PC-9 (cell line): Measurements from ENCODE around the gene ZSCAN10. TPM values are rescaled to one million over a fixed set of nuclear protein-coding genes. Genes with fewer than 3 reads are reported as not detected.

Source experiments
- BruUV-seq: library from RNA; stranded (reverse); fragments of 400-500 nt; replicated peaks from 2 replicates; lab custom pipeline; 2021; lab: Mats Ljungman, UMichigan
- CTCF ChIA-PET: fragments of 300-600 bp; sonication (Branson Sonifier 250); formaldehyde crosslinking; loops from one replicate; lab custom pipeline; 2022; ENCODE audit warnings: antibody characterized with exemption; lab: Charles Lee
- POLR2A ChIA-PET: fragments of 300-600 bp; sonication (Branson Sonifier 250); formaldehyde crosslinking; loops from one replicate; lab custom pipeline; 2022; ENCODE audit warnings: antibody characterized with exemption; ENCODE audit not compliant: unreplicated experiment; lab: Charles Lee
- DNase-seq, 2 experiments: peaks; one replicate each; pipeline versions ENCODE4 v3.0.0 to v3.0.0-alpha.2; 2015 to 2022; ENCODE audit warnings: mixed read lengths in 1 of 2
- H2AFZ ChIP-seq: fragments of 200-600 bp; sonication (generic); 2 replicates; pipeline ENCODE4 v1.8.1; 2017; ENCODE audit warnings: antibody characterized with exemption
- H3F3A ChIP-seq: fragments of 200-600 bp; sonication (generic); 2 replicates; pipeline ENCODE4 v1.8.1; 2017; ENCODE audit warnings: antibody characterized with exemption, mild to moderate bottlenecking, low read depth; ENCODE audit not compliant: insufficient read depth
- H3K27ac ChIP-seq: fragments of 200-600 bp; sonication (generic); 2 replicates; pipeline ENCODE4 v1.6.1; 2016; ENCODE audit warnings: mixed run types
- H3K27me3 ChIP-seq: fragments of 200-600 bp; sonication (generic); 2 replicates; pipeline ENCODE4 v1.6.1; 2016; ENCODE audit warnings: low read depth, mixed run types; ENCODE audit not compliant: insufficient read depth
- H3K36me3 ChIP-seq: fragments of 200-600 bp; sonication (generic); 2 replicates; pipeline ENCODE4 v1.6.1; 2016; ENCODE audit warnings: low read depth, mixed run types
- H3K4me1 ChIP-seq: fragments of 200-600 bp; sonication (generic); replicated peaks from 2 replicates; pipeline ENCODE4 v1.6.1; 2016; ENCODE audit warnings: mixed run types; ENCODE audit not compliant: insufficient read depth
- H3K4me2 ChIP-seq: fragments of 200-600 bp; sonication (generic); 2 replicates; pipeline ENCODE4 v1.6.1; 2017; ENCODE audit warnings: mixed run types
- H3K4me3 ChIP-seq: fragments of 200-600 bp; sonication (generic); 2 replicates; pipeline ENCODE4 v1.6.1; 2016; ENCODE audit warnings: mixed run types
- H3K79me2 ChIP-seq: fragments of 200-600 bp; sonication (generic); 2 replicates; pipeline ENCODE4 v1.6.1; 2017; ENCODE audit warnings: low read depth, mixed run types
- H3K9me2 ChIP-seq: fragments of 200-600 bp; sonication (generic); 2 replicates; pipeline ENCODE4 v1.8.1; 2017; ENCODE audit warnings: mild to moderate bottlenecking; ENCODE audit not compliant: insufficient read depth
- H3K9me3 ChIP-seq: fragments of 200-600 bp; sonication (generic); 2 replicates; pipeline ENCODE4 v1.8.1; 2016; ENCODE audit warnings: low read depth; ENCODE audit not compliant: insufficient read depth
- H4K20me1 ChIP-seq: fragments of 200-600 bp; sonication (generic); 2 replicates; pipeline ENCODE4 v1.8.1; 2017; ENCODE audit not compliant: insufficient read depth
- CTCF ChIP-seq: fragments of 200-600 bp; sonication (generic); conservative IDR thresholded peaks from 2 replicates; pipeline ENCODE4 v1.6.1; 2017; ENCODE audit warnings: mixed run types, antibody characterized with exemption, mild to moderate bottlenecking, moderate library complexity
- EZH2 ChIP-seq: fragments of 200-600 bp; sonication (generic); IDR thresholded peaks from 2 replicates; pipeline ENCODE4 v1.8.0; 2017; ENCODE audit warnings: antibody characterized with exemption, low read depth
- intact Hi-C: fragments of 100-400 bp; cut with micrococcal nuclease; formaldehyde crosslinking; loops from one replicate; pipeline ENCODE4 v1.10.0; 2022; ENCODE audit not compliant: unreplicated experiment
- total RNA-seq: library from RNA; stranded (reverse); gene quantifications from 2 replicates; pipeline ENCODE4 v1.2.3, GENCODE V29; 2021

ZSCAN10 gene
- total RNA-seq, 1 experiment from 2014 or later = not detected

GRCh38 chr16:3051494-3051893 is 47.6 kb downstream of the ZSCAN10 start:
- no peak for TF ChIP-seq EZH2
- TF ChIP-seq CTCF = no peak

GRCh38 chr16:3051009-3051408 is 48.1 kb downstream of the ZSCAN10 start:
- no peaks in the 10 kb centered on the region for H4K20me1 ChIP-seq
- TF ChIP-seq CTCF = no peak
- TF ChIP-seq EZH2 = no peak
- no peaks in the 10 kb centered on the region for H3K79me2 ChIP-seq
- POLR2A ChIA-PET = no interaction called here
- H2AFZ ChIP-seq = no peak overlapping the region
- no peak overlapping the region for H3K4me3 ChIP-seq
- no peak overlapping the region for H3K4me2 ChIP-seq
- H3K9me3 ChIP-seq = no peaks in the 10 kb centered on the region
- no peaks in the 10 kb centered on the region for H3F3A ChIP-seq
- intact Hi-C loops = no loop called here
- no peaks in the 10 kb centered on the region for H3K9me2 ChIP-seq
- DNase-seq = no peak
- H3K27me3 ChIP-seq = no peaks in the 10 kb centered on the region
- BruUV-seq = no TSS peak
- no peaks in the 10 kb centered on the region for H3K4me1 ChIP-seq
- CTCF ChIA-PET = interaction anchor here (1.1 kb wide), 1 partner anchor 9 kb away, joined by 3 read pairs; no protein-coding TSS in a partner anchor
- H3K36me3 ChIP-seq = no peaks in the 10 kb centered on the region
- H3K27ac ChIP-seq = no peak overlapping the region

More at GRCh38 chr16:3051494-3051893, 47.6 kb downstream of the ZSCAN10 start:
- no peaks in the 10 kb centered on the region for H3K9me3 ChIP-seq
- no peak for DNase-seq
- POLR2A ChIA-PET = no interaction called here
- no peaks in the 10 kb centered on the region for H3K27me3 ChIP-seq
- no peak overlapping the region for H3K4me2 ChIP-seq
- no peak overlapping the region for H3K27ac ChIP-seq
- H3K4me3 ChIP-seq = no peak overlapping the region
- CTCF ChIA-PET = interaction anchor here (0.5 to 1.1 kb wide), 2 partner anchors 8 to 20 kb away, joined by 3 read pairs; no protein-coding TSS in a partner anchor
- peaks cover 2% of the 10 kb centered on the region; the same call in 1 of the 2 replicates for H3F3A ChIP-seq
- H2AFZ ChIP-seq = no peak overlapping the region
- H3K4me1 ChIP-seq = no peaks in the 10 kb centered on the region
- no peaks in the 10 kb centered on the region for H3K79me2 ChIP-seq
- BruUV-seq = no TSS peak
- H3K36me3 ChIP-seq = no peaks in the 10 kb centered on the region
- no peaks in the 10 kb centered on the region for H3K9me2 ChIP-seq
- no peaks in the 10 kb centered on the region for H4K20me1 ChIP-seq
- intact Hi-C loops = no loop called here

- Histone ChIP-seq H3K4me3 (no peak overlapping the region), H3K4me2 (no peak overlapping the region), H3F3A (no peaks in the 10 kb centered on the region), H2AFZ (no peak overlapping the region), H3K27me3 (no peaks in the 10 kb centered on the region), H3K9me3 (no peaks in the 10 kb centered on the region), H3K27ac (no peak overlapping the region), H4K20me1 (no peaks in the 10 kb centered on the region), H3K9me2 (no peaks in the 10 kb centered on the region), H3K36me3 (no peaks in the 10 kb centered on the region), H3K79me2 (no peaks in the 10 kb centered on the region), H3K4me1 (no peaks in the 10 kb centered on the region)
- intact Hi-C loops = no loop called here
- CTCF ChIA-PET = interaction anchor here (1.1 kb wide), 1 partner anchor 9 kb away, joined by 3 read pairs; no protein-coding TSS in a partner anchor
- DNase-seq = no peak
- POLR2A ChIA-PET = no interaction called here
- TF ChIP-seq CTCF = no peak
- no peak for TF ChIP-seq EZH2
- BruUV-seq = no TSS peak
Observed at GRCh38 chr16:3050487-3050886, 48.6 kb downstream of the ZSCAN10 start.
